Activated CD4-positive, alpha-beta T cell treated with anti-CD3 and anti-CD28 coated beads, Interleukin-2, amount 50 U/mL, for 16 hours (primary cell): ENCODE results near the gene LRRC46.

ENCODE experiments used
- DNase-seq: peaks from one replicate; pipeline ENCODE4 v3.0.0-alpha.2; 2020

LRRC46 gene

GRCh38 chr17:47879028-47879585 lies 47.6 kb downstream of the LRRC46 start:
- no peak for DNase-seq

- DNase-seq, result no peak
Measured at GRCh38 chr17:47879776-47880454, 48.4 kb downstream of the LRRC46 start.

GRCh38 chr17:47882247-47882646 lies 50.8 kb downstream of the LRRC46 start:
- no peak for DNase-seq

- DNase-seq, result no peak
Measured at GRCh38 chr17:47882695-47883588, 51.5 kb downstream of the LRRC46 start.

- no peak for DNase-seq
Measured at GRCh38 chr17:47883589-47884426, 52.3 kb downstream of the LRRC46 start.

- no peak for DNase-seq
Measured at GRCh38 chr17:47884427-47884740, 52.9 kb downstream of the LRRC46 start.

GRCh38 chr17:47884905-47885730 lies 53.6 kb downstream of the LRRC46 start:
- no peak for DNase-seq
